HG02884 (cell line): Measurements from ENCODE around the gene GRIK4.
"Not testable (repeated sequence)": the region's sequence is repeated elsewhere in the genome, so short reads cannot be mapped to it uniquely, and the experiment has no call there.

ENCODE experiments used
- ATAC-seq: cut with Tn5 transposase; IDR thresholded peaks from one replicate; pipeline ENCODE4 v1.9.1; 2021; ENCODE audit warnings: mild to moderate bottlenecking, moderate library complexity; ENCODE audit not compliant: unreplicated experiment

GRIK4 gene, protein sequence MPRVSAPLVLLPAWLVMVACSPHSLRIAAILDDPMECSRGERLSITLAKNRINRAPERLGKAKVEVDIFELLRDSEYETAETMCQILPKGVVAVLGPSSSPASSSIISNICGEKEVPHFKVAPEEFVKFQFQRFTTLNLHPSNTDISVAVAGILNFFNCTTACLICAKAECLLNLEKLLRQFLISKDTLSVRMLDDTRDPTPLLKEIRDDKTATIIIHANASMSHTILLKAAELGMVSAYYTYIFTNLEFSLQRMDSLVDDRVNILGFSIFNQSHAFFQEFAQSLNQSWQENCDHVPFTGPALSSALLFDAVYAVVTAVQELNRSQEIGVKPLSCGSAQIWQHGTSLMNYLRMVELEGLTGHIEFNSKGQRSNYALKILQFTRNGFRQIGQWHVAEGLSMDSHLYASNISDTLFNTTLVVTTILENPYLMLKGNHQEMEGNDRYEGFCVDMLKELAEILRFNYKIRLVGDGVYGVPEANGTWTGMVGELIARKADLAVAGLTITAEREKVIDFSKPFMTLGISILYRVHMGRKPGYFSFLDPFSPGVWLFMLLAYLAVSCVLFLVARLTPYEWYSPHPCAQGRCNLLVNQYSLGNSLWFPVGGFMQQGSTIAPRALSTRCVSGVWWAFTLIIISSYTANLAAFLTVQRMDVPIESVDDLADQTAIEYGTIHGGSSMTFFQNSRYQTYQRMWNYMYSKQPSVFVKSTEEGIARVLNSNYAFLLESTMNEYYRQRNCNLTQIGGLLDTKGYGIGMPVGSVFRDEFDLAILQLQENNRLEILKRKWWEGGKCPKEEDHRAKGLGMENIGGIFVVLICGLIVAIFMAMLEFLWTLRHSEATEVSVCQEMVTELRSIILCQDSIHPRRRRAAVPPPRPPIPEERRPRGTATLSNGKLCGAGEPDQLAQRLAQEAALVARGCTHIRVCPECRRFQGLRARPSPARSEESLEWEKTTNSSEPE

DNA sequence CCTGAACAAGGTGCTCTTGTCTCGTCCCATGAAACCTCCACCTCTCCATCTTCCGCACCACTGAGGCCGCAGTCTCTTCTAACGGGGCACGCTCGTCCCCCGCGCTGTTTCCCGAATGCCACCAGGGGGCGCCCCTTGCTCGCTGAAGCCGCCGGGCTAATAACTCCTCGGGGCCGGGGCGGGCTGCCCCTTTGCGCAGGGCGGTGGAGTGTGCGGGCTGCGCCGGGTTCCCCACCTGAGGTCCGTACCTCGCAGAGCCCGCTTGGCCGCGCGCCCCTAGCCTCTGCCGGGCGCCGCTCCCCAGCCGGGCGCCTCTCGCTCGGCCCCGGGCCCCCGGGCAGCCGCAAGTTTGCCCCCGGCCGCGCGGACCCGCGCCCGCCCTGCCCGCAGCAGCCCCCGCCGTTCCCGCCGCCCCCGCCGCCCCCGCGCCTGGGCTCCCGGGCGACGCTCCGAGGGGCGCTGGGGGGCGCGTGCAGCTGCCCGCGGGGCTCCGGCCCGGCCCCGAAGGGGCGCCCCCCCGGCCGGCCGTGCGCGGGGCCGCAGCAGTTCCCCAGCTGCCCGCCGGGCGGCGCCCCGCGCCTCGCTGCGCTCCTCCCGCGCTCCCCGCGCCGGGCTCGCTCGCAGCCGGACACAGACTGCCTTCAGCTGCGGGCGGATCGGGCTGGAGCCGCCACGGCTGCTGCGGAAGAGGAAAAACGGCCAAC is at the start of gene GRIK4:
TSS of gene GRIK4 (plus strand) at position 633 of the 704 bp plus-strand sequence. CDS start 148,571 bp downstream, outside the sequence.
- ATAC-seq, result peak; percentile 90

DNA sequence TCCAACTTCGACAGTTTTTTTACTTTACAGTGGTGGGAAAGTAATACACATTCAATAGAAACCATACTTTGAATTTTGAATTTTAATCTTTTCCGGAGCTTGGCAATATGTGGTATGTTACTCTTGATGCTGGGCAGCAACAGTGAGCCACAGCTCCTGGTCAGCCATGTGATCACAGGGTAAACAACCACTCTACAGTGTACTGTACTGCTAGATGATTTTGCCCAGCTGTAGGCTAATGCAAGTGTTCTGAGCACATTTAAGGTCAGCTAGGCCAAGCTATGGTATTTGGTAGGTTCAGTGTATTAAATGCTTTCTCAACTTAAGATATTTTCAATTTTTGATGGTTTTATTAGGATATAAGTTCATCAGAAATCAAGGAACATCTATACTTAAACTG is 48.7 kb upstream of the GRIK4 start:
- no peak for ATAC-seq

DNA sequence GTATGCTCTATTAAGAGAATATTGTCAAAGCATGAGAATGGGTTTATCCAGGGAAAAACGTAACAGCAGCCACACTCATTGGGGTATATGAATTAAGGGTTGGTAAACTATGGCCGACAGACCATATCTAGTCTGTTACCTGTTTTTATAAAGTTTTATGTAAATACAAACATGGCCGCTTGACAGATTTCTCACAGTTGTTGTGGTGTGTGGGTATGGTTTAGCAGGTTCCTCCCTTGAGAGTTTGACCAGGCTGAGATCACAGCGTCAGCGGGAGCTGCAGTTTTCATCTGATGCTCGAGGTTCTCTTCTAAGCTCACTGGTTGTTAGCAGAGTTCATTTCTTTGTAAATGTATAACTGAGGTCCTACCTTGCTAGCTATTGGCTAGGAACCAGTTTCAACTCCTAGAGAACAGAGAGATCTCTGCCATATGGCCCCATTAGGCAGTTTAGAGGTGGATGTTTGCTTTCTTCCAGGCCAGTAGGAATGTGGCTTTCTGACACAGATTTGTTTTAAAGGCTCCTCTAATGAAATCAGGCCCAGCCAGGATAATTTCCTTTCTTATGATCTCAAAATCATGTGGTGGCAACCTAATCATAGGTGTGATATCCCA is 45.5 kb upstream of the GRIK4 start:
- ATAC-seq, result no peak

DNA sequence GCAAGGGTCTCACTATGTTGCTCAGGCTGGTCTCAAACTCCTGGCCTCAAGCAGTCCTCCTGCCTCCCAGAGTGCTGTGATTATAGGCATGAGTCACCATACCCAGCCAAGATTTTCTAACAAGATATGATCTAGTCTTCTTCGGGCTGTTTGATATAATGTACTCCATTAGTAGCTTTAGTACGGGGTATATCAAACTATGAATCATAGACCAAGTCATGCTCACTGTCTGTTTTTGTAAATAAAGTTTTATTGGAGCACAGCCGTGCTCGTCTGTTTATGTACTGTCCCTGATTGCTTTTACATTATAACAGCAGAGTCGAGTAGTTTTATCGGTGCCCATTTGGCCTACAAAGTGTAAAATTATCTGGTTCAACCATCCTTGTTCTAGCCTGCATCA is 43.9 kb upstream of the GRIK4 start:
- no peak for ATAC-seq

DNA sequence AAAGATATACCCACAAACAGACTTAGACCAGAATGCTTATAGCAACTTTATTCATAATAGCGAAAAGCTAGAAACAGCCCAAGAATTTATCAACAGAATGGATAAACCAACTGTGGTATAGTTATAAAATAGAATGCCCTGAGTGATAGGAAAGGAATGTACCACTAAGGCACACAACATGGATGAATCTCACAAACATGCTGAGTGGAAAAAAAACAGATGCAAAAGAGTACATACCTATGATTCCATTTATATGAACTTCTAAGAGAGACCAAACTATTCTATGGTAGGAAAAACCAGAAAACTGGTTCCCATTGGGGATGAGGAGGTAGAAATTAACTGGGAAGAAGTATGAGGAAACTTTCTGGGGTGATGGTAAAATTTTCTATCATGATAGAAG is 40.4 kb upstream of the GRIK4 start:
- ATAC-seq, result no peak

DNA sequence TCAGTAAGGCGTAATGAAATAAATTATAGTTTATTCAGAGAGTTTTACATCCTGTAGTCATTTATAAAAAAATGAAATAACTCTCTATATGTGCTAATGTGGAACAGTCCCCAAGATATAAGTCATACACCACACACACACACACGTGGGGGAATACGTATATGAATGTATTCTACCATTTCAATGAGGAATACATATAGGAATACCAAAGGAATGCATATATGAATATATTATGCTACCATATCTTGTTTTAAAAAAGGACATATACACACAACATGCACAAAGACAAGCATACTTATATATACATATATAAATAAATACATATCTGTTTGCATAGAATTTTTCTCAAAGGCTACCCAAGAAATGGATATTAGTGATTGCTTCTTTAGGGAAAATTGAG is 39.6 kb upstream of the GRIK4 start:
- no peak for ATAC-seq

DNA sequence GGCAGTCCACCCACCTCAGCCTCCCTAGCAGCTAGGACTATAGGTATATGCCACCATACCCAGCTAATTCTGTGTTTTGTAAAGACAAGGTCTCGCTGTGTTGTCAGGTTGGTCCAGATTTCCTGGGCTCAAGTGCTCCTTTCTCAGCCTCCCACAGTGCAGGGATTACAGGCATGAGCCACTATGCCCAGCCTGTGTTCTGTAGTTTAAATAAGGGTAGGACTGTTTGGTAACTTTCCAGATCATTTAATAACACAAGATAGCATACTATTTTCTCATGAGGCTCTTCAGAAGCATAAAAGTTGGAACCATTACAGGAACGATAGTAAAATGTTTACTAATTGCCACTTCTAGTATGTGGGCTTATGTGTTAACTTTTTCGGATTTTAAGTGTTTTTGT is 38.0 kb upstream of the GRIK4 start:
- no peak for ATAC-seq

DNA sequence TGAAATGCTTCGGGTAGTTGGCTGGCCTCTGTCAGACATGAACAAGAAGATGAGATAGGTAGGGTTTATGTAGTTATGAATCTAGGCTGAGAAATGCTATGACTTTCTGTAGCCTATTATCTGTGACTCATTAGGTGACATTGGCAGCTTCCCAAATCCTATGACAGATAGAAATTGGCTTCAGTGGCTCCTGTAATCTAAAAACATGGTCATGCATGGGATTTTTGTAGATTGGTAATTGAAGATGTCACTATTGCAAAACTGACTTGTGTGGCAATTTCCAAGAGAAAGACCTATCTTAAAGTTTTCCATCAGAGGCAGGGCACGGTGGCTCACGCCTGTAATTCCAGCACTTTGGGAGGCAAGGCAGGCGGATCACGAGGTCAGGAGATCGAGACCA is 29.4 kb upstream of the GRIK4 start:
- no peak for ATAC-seq

DNA sequence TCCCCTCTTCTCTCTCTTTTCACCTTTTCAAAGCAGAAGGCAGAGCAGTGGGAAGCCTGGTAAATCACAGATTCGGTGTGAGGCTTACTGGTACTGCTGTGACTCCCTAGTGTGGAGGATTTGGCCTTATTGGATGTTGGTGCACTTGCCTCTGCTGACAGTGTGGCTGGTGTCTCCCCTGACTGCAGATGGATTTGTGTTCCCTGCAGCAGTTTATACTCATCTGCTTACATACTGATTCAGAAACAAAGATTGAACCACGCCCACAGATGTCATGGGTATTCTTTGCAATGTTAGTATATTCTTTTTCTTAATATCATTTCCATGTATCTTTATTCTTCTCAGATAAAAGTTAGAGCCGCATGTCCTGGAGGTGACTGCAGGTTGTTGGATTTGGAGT is 26.8 kb upstream of the GRIK4 start:
- ATAC-seq, result no peak

DNA sequence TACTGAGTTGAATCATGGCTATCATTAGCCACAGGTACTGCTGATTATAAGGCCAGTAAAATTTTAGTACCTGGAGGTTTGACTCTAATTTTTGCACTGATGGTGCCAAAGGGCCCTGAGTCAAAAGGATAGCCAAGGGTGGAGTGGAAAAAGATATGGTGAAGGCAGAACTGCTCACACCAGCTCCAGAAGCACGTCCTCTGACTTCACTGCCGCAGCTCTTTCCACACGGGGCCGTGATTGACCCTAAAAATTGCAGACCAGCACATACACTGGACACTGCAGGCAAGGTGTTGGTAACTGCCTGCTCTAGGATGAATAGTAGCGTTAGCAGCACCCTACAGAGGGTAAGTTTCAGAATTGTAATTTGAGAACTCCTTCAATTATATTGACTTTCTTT is 25.4 kb upstream of the GRIK4 start:
- no peak for ATAC-seq

DNA sequence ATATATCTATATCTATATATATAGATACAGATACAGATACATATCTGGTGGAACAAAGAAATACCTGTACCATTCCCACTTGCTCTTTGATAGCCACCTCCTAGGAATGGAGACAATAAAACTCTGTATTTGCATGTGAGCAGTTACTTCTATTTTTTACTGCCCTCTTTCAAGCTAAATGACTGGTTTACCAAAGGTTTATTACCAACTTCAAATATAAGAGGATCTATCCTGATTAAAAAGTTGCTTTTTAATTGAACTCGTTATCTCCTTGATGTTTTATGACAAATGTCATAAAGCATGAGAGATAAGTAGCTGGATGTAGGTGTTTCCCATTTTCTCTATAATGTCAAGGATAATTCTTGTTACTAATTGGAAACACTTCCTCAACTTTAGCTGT is 21.7 kb upstream of the GRIK4 start:
- ATAC-seq, result no peak

DNA sequence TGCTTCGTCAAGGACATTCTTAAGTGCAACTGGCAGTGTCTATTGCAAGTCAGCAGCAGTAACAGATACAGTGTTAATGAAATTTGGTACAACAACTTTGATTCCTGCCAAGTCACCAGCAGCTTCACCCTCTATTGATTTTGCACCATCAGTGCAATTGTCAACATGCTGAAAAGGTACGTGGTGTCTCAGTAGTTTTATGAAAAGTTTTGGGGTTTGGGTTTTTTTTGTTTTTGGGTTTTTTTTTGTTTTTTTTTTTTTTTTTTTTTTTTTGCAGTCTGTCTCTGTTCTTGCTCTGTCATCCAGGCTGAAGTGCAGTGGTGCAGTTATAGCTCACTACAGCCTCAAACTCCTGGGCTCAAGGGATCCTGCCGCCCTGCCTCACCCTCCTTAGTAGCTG is 19.1 kb upstream of the GRIK4 start:
- ATAC-seq, result no peak

DNA sequence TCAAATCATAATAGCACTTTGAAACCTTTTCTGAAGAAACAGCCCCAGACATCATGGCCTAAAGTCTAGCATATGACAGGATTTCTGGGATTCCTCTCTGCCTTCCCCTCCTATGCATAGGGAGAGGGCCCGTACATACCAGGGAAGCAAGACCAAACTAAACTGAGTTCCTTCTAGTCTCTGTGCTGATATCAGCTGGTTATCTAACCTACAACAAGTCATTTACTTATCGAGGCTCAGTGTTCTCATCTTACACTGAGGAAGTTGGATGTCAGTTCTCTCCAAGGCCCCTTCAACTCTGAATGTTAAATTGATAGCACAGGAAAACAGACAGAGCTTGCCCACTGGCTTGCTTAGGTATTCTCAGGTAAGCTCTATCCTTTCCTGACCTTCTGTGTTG is 17.0 kb upstream of the GRIK4 start:
- ATAC-seq, result no peak

DNA sequence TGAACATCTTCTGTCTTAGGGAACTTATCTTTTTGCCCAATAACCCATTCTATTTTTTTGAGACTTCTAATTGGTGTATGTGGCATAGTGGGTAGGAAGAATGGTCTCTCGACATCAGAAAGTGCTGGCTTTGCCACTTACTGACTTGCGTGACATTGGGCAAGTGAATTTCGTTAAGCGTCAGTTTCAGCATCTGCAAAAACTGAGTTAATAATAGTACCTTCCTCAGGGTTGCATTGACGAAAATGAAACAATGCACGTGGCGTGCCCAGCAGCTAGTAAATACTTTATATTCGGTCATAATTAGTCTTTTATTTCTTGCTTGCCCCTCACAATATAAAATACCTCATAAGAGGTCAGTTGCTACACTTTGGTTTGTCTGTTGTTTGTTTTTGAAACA is 12.5 kb upstream of the GRIK4 start:
- ATAC-seq, result no peak

DNA sequence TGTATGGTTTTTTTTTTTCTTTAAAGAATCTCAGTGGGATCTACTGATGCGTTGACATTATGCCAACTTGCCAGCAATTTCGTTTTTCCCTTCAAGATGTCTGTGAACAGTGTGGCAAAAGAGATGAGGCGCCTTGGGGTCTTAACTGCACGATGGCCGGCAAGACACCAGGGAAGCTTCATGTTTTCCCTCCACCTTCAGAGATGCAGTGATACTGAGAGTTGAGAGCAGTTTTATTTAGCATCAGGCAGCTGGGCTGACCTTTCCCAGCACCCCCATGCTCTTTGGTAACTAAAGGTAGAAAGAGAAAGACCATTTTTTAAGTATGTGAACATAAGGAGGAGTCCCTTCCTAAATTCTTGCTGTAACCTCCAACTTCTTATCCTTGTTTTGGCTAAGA is 11.7 kb upstream of the GRIK4 start:
- ATAC-seq, result no peak

DNA sequence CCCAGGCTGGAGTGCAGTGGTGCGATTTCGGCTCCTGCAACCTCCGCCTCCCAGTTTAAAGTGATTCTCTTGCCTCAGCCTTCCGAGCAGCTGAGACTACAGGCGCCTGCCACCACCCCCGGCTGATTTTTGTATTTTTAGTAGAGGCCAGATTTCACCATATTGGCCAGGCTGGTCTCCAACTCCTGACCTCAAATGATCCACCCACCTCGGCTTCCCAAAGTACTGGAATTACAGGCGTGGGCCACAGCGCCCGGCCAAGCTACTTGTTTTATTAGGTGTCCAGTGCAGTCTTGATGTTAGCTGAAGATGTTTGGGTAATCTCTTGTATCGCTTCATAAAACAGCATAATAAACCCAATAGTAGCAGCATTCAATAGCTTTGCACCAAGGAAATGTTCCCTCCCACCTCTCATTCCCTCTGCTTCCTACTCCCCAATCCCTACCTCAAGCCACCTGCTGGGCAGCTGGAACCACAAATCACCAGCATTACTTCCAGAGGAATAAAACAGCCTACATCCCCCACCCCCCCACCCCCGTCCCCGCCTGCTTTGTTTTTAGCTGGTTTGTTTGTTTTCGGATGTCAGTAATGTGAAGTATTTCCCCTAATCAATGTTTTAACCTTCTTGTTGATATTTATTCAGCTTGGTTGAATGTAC is 11.0 kb upstream of the GRIK4 start:
- ATAC-seq, result no peak

DNA sequence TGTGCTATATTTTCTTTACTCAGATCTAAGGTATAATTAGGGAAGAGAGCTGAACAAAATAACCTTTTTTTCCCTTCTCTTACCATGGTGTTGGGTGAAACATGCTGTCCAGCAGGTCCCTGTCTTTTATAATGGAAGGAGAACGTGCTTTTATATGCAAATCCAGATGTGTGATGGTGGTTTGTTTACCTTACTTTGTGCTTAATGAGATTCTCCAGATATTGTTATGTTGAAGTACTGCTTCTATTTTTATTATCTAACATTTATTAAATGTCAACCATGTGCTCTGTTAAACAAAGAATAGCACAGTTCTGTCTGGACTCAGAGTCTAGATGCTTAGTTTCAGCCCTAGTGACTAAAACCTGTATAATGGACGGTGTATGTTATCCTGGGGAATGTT is 10.1 kb upstream of the GRIK4 start:
- no peak for ATAC-seq

DNA sequence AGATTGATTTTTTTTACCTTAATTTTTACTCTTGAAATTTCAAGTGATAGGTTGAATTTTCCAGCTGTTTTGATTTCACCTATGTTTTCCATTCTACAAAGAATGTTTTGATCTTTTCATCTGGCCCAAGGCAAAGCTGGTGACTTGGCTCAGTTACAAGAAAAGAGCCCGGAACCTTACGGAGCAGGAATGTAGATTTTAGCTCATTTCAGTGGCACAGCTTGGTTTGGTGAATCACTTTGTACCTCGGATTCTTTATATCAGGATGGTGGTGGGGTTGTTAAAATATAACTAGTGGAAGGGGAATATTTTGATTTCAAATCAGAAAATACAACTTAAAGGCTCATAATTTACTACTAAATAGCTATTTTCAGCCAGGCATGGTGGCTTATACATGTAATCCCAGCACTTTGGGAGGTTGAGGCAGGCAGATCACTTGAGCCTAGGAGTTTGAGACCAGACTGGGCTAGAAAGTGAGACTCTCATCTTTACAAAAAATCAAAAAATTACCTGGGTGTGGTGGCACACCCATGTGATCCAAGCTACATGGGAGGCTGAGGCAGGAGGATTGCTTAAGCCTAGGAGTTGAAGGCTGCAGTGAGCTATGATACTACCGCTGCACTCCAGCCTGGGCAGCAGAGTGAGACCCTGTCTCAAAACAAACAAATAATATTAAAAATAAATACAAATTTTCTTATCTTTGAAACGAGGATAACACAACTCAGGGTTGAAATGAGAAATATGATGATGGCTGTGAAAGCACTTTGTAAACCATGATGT is 9.4 kb upstream of the GRIK4 start:
- ATAC-seq, result no peak

DNA sequence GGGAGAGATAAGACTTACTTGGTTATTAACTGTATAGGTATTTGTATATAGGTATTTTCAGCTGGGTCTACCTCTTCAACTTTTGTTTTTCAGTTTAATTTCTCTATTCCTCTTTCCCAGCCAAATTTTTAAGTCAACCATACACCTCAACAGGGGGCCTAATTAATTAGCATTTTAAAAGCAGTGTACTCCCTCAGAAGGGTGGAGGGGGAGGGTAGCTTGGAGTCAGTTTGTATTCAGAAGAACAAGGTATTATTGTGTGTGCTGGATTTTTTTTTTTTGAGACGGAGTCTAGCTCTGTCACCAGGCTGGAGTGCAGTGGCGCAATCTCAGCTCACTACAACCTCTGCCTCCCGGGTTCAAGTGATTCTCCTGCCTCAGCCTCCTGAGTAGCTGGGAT is 8.0 kb upstream of the GRIK4 start:
- not testable (repeated sequence) for ATAC-seq
